Memory B cell (primary cell): Measurements from ENCODE around the gene MS4A15.
"Not testable (repeated sequence)": the region's sequence is repeated elsewhere in the genome, so short reads cannot be mapped to it uniquely, and the experiment has no call there.

Experiments
- ATAC-seq: fragments of 150-1000 bp; cut with Tn5 transposase; 2 replicates; pipeline ENCODE4 v1.10.0; 2021; ENCODE audit warnings: low read depth, mild to moderate bottlenecking, moderate library complexity
- DNase-seq, 2 donors: peaks; one replicate each; pipeline ENCODE4 v3.0.0; 2022; ENCODE audit warnings: low spot score in 2 of 2
- H3K27ac Mint-ChIP-seq: one replicate; pipeline ENCODE4 v1.8.0; 2022; ENCODE audit warnings: mild to moderate bottlenecking, moderate library complexity, mixed read lengths
- H3K27me3 Mint-ChIP-seq: one replicate; pipeline ENCODE4 v1.8.0; 2022; ENCODE audit warnings: mixed read lengths
- H3K36me3 Mint-ChIP-seq: one replicate; pipeline ENCODE4 v1.8.0; 2022; ENCODE audit warnings: mild to moderate bottlenecking, mixed read lengths
- H3K4me1 Mint-ChIP-seq: one replicate; pipeline ENCODE4 v1.8.0; 2022; ENCODE audit warnings: mixed read lengths
- H3K4me3 Mint-ChIP-seq: one replicate; pipeline ENCODE4 v1.8.0; 2022; ENCODE audit warnings: mild to moderate bottlenecking, moderate library complexity, mixed read lengths
- H3K9me3 Mint-ChIP-seq: one replicate; pipeline ENCODE4 v1.8.0; 2022; ENCODE audit warnings: mixed read lengths

MS4A15 gene

DNA sequence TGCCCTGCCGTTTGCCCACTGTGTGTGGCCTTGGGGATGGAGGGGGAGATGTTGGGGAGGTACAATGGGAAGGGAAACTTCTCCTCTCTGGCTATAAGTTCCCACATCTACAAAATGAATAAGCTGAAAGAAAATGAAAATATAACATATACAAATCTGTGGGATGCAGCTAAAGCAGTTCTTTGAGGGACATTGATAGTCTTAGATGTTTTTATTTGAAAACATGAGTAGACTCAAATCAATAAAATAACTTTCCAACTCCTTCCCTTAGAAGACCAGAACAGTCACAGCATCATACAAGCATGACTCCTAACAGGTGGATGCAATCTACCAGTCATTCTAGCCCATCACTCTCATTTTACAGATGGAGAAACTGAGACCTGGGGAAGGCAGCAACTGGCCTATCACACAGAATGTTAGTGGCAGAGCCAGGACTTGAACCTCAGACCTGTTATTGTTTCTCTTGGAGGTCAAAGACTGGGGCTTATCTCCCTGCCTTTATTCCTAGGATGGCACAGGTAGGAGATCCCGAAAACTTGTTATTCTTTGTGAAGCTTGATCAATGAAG, 60.0 kb downstream of the MS4A15 start:
- no peak overlapping the region for H3K4me3 Mint-ChIP-seq
- H3K4me1 Mint-ChIP-seq, result peaks cover 3% of the 10 kb centered on the region
- peaks cover 8% of the 10 kb centered on the region for H3K27me3 Mint-ChIP-seq
- peaks cover 11% of the 10 kb centered on the region for H3K9me3 Mint-ChIP-seq
- DNase-seq (no peak), ATAC-seq (no peak)
- H3K36me3 Mint-ChIP-seq, result no peaks in the 10 kb centered on the region
- no peak overlapping the region for H3K27ac Mint-ChIP-seq

DNA sequence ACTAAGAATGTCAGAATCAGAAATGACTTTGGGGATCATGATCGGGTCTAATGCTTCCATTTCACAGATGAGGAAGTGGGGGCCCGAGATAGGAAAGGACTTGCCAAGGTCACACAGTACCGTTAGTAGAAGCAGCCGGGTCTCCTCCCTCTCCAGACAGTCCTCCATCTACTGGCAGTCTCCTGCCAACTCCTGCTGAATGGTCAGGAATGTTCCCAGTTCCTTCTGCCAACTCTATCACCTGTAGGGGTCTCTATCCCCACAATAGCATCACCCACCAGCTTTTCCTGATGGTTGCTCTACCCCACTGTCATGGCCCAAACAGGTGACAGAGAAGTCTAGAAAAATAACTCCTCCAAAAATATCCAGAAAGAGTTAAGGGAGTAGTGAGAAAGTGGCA, 61.4 kb downstream of the MS4A15 start:
- DNase-seq (no peak), ATAC-seq (no peak)
- Mint-ChIP-seq H3K4me3 (no peak overlapping the region), H3K9me3 (peaks cover 7% of the 10 kb centered on the region), H3K36me3 (no peaks in the 10 kb centered on the region), H3K27ac (no peak overlapping the region), H3K27me3 (peaks cover 7% of the 10 kb centered on the region), H3K4me1 (peaks cover 3% of the 10 kb centered on the region)

DNA sequence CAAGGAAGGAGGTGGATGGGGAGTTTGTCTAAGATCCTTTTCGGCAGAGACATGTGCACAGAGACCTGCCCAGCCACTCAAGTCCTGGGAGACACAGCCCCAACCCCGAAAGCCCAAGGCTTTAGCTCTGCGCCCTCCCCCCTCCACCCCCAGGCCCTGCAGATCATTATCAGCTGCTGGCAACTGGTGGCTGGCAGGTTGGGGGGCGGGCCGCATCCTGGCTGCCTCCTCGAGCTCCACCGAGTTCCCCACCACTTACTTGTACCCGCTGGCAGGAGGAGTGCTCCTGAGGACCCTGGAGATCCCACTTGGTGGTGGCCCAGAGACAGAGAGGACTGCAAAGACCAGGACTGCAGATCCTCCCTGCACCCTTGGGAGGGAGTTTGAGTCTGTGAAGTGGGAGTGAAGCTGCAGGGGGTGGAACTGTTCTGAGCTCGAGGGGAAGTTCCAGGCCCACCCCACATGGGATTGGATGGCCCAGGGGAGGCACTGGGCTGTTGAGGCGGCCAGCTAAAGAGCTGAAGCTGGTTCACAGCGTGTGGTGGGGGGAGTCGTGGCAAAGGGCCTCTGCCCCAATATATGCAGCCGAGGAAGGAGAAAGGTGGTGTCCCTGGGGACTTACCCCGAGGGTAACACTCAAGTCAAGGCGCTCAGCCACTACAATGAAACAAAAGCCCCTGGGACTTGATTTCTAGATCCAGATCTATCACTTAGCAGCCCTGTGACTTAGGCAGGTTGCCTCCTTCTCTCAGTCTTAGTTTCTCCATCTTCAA, 65.3 kb downstream of the MS4A15 start:
- no peaks in the 10 kb centered on the region for H3K9me3 Mint-ChIP-seq
- no peaks in the 10 kb centered on the region for H3K4me1 Mint-ChIP-seq
- DNase-seq (no peak), ATAC-seq (no peak)
- H3K27me3 Mint-ChIP-seq, result peaks cover 8% of the 10 kb centered on the region
- no peaks in the 10 kb centered on the region for H3K36me3 Mint-ChIP-seq
- H3K4me3 Mint-ChIP-seq, result no peak overlapping the region
- H3K27ac Mint-ChIP-seq, result no peak overlapping the region

DNA sequence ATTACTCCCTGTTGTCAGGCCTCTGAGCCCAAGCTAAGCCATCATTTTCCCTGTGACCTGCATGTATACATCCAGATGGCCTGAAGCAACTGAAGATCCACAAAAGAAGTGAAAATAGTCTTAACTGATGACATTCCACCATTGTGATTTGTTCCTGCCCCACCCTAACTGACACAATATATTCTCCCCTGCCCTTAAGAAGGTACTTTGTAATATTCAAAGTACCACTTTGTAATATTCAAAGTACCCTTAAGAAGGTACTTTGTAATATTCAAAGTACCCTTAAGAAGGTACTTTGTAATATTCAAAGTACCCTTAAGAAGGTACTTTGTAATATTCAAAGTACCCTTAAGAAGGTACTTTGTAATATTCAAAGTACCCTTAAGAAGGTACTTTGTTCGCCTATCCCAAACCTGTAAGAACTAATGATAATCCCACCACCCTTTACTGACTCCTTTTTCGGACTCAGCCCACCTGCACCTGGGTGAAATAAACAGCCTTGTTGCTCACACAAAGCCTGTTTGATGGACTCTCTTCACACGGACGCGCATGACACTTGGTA, 67.2 kb downstream of the MS4A15 start:
- not testable (repeated sequence) for ATAC-seq, H3K27me3 Mint-ChIP-seq, H3K27ac Mint-ChIP-seq, H3K4me3 Mint-ChIP-seq, H3K36me3 Mint-ChIP-seq, H3K9me3 Mint-ChIP-seq, DNase-seq, H3K4me1 Mint-ChIP-seq

DNA sequence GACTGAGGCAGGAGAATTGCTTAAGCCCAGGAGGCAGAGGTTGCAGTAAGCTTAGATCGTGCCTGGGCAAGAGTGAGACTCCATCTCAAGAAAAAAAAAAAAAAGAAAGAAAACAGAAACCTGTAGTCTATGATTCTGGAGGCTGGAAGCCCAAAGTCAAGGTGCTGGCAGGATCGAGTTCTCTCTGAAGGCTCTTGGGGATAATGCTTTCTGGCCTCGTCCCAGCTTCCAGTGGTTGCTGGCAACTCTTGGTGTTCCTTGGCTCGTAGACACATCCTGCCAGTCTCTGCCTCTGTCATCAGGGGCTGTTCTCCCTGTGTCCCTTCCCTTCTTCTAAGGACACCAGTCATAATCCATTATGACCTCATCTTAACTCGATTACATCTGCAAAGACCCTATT, 68.5 kb downstream of the MS4A15 start:
- H3K9me3 Mint-ChIP-seq, result no peaks in the 10 kb centered on the region
- no peak for DNase-seq
- H3K4me3 Mint-ChIP-seq, result no peak overlapping the region
- H3K27me3 Mint-ChIP-seq, result peaks cover 7% of the 10 kb centered on the region
- no peak overlapping the region for H3K27ac Mint-ChIP-seq
- H3K36me3 Mint-ChIP-seq, result no peaks in the 10 kb centered on the region
- no peaks in the 10 kb centered on the region for H3K4me1 Mint-ChIP-seq
- no peak for ATAC-seq

DNA sequence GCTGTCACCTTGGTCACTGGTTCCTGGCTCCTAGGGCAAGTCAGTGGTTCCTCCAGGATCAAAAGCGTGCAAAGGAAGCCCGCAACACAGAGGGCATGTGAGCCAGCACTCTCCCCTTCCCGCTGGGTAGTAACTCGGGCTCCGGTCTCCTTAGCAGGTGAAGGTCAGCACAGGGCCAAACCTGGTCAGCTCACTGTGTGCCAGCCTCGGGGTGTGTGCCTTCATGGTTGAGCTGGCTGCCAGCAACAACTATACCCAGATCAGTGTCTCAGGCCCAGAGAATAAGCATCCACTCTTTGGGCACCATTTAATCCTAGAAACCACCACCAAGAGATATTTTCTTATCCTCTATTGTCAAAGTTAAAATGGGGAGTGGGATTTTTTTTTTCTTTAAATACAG, 69.1 kb downstream of the MS4A15 start:
- no peaks in the 10 kb centered on the region for H3K4me1 Mint-ChIP-seq
- no peaks in the 10 kb centered on the region for H3K9me3 Mint-ChIP-seq
- H3K27me3 Mint-ChIP-seq, result peaks cover 7% of the 10 kb centered on the region
- no peak for ATAC-seq
- no peak for DNase-seq
- no peak overlapping the region for H3K27ac Mint-ChIP-seq
- no peak overlapping the region for H3K4me3 Mint-ChIP-seq
- H3K36me3 Mint-ChIP-seq, result no peaks in the 10 kb centered on the region
